ENCODE results near the gene PITPNC1. TPM values are rescaled to one million over a fixed set of nuclear protein-coding genes. Genes with fewer than 3 reads are reported as not detected.
"Not testable (repeated sequence)": the region's sequence is repeated elsewhere in the genome, so short reads cannot be mapped to it uniquely, and the experiment has no call there.

The PITPNC1 gene
- total RNA-seq, 1 experiment from 2014 or later = 24.0 TPM

DNA sequence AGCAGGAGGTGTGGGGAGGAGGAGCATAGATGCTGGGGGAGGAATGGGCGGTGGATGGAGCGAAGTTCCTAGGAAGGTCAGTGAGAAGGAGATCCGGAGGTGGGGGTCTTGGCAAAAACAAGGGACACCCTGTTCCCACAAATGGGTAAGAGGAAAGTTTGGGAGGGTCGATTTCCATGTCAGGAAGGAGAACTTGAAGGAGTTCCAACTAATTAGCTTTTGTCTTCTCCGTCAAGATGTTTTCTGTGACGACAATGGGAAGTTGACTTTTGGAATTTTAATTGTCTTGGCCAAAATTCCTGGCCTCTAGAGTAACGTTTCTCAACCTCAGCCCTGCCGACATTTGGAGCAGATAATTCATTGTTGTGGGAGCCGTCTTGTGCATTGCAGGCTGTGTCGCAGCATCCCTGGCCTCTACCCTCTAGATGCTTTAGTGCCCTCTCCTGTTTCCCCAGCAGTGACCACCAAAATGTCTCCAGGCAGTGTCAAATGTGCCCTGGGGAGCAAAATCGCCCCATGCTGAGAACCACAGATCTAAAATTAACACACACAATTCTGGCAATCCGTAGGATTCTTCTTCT lies 97.1 kb downstream of the PITPNC1 start:
- in situ Hi-C loops (cut with HindIII; ENCODE audit: low sequenced_read_pairs) = no loop called here

DNA sequence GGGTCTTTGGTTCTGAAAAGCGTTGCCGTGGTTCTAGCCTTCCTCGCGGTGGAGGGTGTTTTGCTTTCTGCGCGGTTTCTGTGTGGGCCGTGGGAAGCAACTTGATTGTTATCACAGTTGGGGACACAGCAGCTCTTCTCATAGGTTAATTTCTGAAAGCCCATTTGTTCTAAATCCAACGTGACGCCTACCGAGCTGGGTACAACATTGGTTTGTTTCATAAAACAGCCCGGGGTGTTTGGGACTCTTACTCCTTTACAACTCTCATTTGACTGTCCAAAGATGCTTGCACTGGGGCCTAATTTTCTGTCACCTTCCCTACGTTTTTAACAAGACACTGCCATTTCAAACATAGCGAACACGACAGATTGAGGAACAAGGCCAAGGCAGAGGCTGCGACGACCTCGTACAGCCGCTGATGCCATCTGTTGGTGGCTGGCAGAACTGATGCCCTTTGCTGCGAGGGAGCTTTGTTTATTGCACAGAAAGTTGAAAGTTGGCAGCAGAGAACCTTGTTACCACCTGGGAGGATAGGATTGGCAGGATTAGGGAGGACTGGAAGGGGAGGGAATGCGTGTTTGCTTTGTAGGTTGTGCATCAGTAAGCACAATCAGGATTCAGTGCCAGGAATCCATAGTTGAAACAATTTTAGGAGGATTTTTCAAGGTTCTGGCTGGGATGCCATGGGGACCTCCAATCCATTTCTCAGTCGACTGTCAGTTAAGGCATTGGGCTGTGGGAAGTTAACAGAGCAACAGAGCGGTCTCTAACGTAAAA lies 98.3 kb downstream of the PITPNC1 start:
- peak; percentile 97 for DNase-seq (ENCODE audit: low spot score)
- in situ Hi-C loops (cut with HindIII; ENCODE audit: low sequenced_read_pairs) = no loop called here

More for the DNA sequence above, 97.1 kb downstream of the PITPNC1 start:
- DNase-seq (ENCODE audit: low spot score) = peak; percentile 31

GRCh38 chr17:67476787-67477335 lies 99.8 kb downstream of the PITPNC1 start:
- in situ Hi-C loops (cut with HindIII; ENCODE audit: low sequenced_read_pairs) = no loop called here
- no peak for DNase-seq (ENCODE audit: low spot score)

- in situ Hi-C loops (cut with HindIII; ENCODE audit: low sequenced_read_pairs) = no loop called here
- DNase-seq (ENCODE audit: low spot score) = no peak
Observed at GRCh38 chr17:67477687-67478086, 100.6 kb downstream of the PITPNC1 start.

GRCh38 chr17:67478401-67479041 lies 101.4 kb downstream of the PITPNC1 start:
- in situ Hi-C loops (cut with HindIII; ENCODE audit: low sequenced_read_pairs) = no loop called here

GRCh38 chr17:67479148-67479547 lies 102.1 kb downstream of the PITPNC1 start:
- no peak for DNase-seq (ENCODE audit: low spot score)
- in situ Hi-C loops (cut with HindIII; ENCODE audit: low sequenced_read_pairs) = no loop called here

More at GRCh38 chr17:67478401-67479041, 101.4 kb downstream of the PITPNC1 start:
- DNase-seq (ENCODE audit: low spot score) = peak; percentile 42

- DNase-seq (ENCODE audit: low spot score) = not testable (repeated sequence)
- in situ Hi-C loops (cut with HindIII; ENCODE audit: low sequenced_read_pairs) = loop anchor here (10.0 kb wide), 1 partner anchor 194 kb away; no protein-coding TSS in a partner anchor
Observed at GRCh38 chr17:67480959-67481358, 103.9 kb downstream of the PITPNC1 start.

- DNase-seq (ENCODE audit: low spot score) = no peak
Observed at GRCh38 chr17:67481808-67482207, 104.7 kb downstream of the PITPNC1 start.

GRCh38 chr17:67482764-67483163 lies 105.7 kb downstream of the PITPNC1 start:
- no peak for DNase-seq (ENCODE audit: low spot score)
- in situ Hi-C loops (cut with HindIII; ENCODE audit: low sequenced_read_pairs) = loop anchor here (10.0 kb wide), 1 partner anchor 192 kb away; no protein-coding TSS in a partner anchor

More at GRCh38 chr17:67481808-67482207, 104.7 kb downstream of the PITPNC1 start:
- in situ Hi-C loops (cut with HindIII; ENCODE audit: low sequenced_read_pairs) = loop anchor here (10.0 kb wide), 1 partner anchor 193 kb away; no protein-coding TSS in a partner anchor

- in situ Hi-C loops (cut with HindIII; ENCODE audit: low sequenced_read_pairs) = loop anchor here (10.0 kb wide), 1 partner anchor 191 kb away; no protein-coding TSS in a partner anchor
Observed at GRCh38 chr17:67484261-67484660, 107.2 kb downstream of the PITPNC1 start.

GRCh38 chr17:67485666-67486065 lies 108.6 kb downstream of the PITPNC1 start:
- DNase-seq (ENCODE audit: low spot score) = no peak
- in situ Hi-C loops (cut with HindIII; ENCODE audit: low sequenced_read_pairs) = loop anchor here (10.0 kb wide), 1 partner anchor 189 kb away; no protein-coding TSS in a partner anchor

More at GRCh38 chr17:67484261-67484660, 107.2 kb downstream of the PITPNC1 start:
- DNase-seq (ENCODE audit: low spot score) = no peak

GRCh38 chr17:67487506-67487905 lies 110.4 kb downstream of the PITPNC1 start:
- no peak for DNase-seq (ENCODE audit: low spot score)

DNA sequence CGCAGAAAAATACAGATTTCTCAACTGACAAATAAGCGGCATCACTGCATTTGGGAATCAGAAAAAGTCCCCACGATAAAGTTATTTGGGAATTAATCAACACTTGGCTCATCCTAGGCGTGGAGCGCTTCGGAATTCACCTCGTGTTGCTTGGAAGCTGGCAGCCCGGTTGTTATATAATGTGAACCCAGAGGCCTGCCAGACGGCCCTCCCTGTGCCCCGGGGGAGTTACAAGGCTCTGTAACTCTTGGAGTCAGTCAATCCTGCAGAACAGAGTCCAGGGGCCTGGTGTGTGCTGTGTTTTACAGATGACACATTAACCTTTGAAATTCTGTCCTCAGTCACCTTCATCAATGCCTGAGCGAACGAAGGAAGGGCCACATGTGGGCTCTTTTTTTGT lies 111.1 kb downstream of the PITPNC1 start:
- peak; percentile 67 for DNase-seq (ENCODE audit: low spot score)
- in situ Hi-C loops (cut with HindIII; ENCODE audit: low sequenced_read_pairs) = loop anchor here (10.0 kb wide), 1 partner anchor 187 kb away; no protein-coding TSS in a partner anchor

More at GRCh38 chr17:67487506-67487905, 110.4 kb downstream of the PITPNC1 start:
- in situ Hi-C loops (cut with HindIII; ENCODE audit: low sequenced_read_pairs) = loop anchor here (10.0 kb wide), 1 partner anchor 187 kb away; no protein-coding TSS in a partner anchor

DNA sequence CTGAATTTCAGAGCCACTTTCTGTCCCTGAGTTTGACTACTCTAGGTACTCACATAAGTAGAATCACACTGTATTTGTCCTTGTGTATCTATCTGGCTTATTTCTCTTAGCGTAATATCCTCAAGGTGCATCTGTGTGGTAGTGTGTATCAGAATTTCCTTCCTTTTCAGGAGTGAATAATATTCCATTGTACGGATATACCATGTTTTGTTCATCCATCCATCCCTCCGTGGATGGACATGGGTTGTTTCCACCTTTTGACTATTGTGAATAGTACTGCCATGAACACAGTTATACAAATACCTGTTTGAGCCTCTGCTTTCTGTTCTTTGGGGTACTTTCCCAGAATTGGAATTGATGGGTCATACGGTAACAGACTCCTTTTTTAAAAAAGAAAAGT lies 111.7 kb downstream of the PITPNC1 start:
- no peak for DNase-seq (ENCODE audit: low spot score)
- in situ Hi-C loops (cut with HindIII; ENCODE audit: low sequenced_read_pairs) = loop anchor here (10.0 kb wide), 1 partner anchor 186 kb away; no protein-coding TSS in a partner anchor

DNA sequence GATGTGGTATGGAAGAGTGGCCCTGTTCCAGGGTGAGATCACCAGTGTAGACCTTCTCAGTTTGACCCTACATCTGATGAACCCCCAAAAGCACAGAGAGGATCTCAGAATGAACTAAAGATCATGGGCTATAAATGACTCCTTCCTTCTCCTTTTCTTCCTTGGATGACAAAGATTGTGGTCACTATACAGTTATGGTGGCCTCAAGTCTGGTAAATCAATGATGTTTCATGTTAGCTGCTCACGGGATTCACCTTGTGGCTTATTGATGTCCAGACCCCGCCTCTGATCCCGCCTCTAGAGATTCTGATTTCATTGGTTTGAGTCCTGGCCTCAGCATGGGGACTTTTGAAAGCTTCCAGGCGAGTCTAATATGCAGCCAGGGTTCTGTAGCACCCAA lies 112.2 kb downstream of the PITPNC1 start:
- DNase-seq (ENCODE audit: low spot score) = no peak
- in situ Hi-C loops (cut with HindIII; ENCODE audit: low sequenced_read_pairs) = loop anchor here (10.0 kb wide), 1 partner anchor 186 kb away; no protein-coding TSS in a partner anchor

DNA sequence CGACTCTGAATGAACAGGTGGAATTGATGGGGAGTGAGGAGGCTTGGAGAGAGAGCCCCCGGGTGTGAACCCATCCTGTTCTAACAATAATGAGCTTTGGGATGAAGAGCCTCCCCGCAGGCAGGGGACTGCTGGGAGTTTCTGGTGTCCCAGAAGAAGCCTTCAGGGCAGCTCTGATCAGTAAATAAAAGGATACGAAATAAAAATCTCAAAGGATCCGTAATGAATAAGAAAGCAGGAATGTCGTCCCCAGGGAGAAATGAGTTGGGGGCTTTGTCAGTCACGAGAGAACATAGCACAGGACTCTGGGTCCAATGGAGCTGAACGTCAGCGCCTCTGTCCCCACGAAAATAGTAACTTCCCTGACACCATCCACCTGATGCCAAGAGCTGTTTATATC lies 113.4 kb downstream of the PITPNC1 start:
- DNase-seq (ENCODE audit: low spot score) = no peak
- in situ Hi-C loops (cut with HindIII; ENCODE audit: low sequenced_read_pairs) = no loop called here

DNA sequence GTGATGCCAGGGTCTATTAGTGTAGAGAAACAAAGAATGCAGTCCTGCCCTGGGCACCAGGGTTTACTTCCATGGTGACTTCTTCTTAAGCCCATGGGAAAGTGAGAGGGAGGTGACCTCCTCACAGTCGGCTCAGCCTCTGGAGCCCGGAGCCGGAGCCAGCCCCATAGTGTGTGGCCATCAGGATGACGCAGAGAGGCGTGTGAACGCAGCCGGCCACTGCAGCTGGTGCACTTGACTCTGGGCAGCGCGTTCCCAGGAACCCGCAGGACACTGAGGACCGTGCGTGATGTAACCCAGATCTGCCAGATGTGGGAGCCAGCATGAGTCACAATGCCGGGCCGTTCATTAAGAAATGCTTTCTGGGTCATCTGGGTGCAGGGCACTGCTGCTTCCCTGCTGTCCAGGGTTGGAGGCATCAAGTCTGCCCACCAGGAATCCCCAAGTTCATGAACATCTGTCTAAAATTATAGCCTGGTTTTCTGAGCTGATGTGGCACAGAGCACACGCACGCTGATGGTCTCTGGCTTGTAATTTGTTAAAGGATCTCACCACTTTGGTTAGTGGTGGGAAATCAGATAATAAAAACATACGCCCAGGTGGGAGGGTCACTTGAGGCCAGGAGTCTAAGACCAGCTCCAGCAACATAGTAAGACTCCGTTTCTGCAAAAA lies 114.1 kb downstream of the PITPNC1 start:
- peak; percentile 32 for DNase-seq (ENCODE audit: low spot score)
- in situ Hi-C loops (cut with HindIII; ENCODE audit: low sequenced_read_pairs) = no loop called here

DNA sequence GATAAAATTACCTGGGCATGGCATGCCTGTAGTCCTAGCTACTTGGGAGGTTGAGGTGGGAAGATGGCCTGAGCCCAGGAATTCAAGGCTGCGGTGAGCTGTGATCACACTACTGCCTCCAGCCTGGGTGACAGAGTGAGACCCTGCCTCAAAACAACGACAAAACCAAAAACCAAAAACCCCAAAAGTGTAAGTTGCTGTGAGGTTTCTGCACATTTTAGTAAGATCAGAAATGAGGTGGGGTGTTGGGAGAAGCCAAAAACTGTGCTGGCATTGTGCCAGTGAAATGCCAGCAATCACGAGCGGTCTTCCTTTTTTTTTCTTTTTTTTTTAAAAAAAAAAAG lies 114.6 kb downstream of the PITPNC1 start:
- in situ Hi-C loops (cut with HindIII; ENCODE audit: low sequenced_read_pairs) = no loop called here
- no peak for DNase-seq (ENCODE audit: low spot score)

GRCh38 chr17:67492251-67492740 lies 115.2 kb downstream of the PITPNC1 start:
- DNase-seq (ENCODE audit: low spot score) = no peak
- in situ Hi-C loops (cut with HindIII; ENCODE audit: low sequenced_read_pairs) = no loop called here
